ENCODE results near the gene CYP19A1. TPM values are rescaled to one million over a fixed set of nuclear protein-coding genes. Genes with fewer than 3 reads are reported as not detected.

Gene CYP19A1
- total and polyA plus RNA-seq, 10 of the 15 experiments (the other 5 are each of a cell fraction or from before 2014, with no cell fraction given) = 0.08 to 1.8 (median 0.70) TPM

DNA sequence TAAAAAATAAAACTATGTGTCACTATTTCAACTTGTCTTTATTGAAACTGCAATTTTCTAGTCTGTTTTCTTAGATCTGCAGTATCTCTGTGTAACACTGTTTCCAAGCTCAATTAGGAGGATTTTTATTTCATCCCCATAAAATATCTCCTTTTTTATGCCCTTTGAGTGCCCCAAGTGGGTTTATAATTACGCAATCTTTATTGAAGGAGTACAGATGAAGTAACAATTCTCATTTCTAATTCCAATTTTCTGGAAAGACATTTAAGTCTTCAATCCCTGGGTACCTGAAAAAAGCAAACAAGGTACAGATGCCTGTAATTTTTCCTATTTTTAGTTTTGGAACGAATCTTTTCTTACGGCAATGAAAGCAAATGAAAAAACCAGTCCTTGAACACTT is 61.3 kb downstream of the CYP19A1 start (continued):
- TF ChIP-seq, protein P1, sequence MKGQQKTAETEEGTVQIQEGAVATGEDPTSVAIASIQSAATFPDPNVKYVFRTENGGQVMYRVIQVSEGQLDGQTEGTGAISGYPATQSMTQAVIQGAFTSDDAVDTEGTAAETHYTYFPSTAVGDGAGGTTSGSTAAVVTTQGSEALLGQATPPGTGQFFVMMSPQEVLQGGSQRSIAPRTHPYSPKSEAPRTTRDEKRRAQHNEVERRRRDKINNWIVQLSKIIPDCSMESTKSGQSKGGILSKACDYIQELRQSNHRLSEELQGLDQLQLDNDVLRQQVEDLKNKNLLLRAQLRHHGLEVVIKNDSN (IDR thresholded peaks at IDR 0.05; ENCODE audit: borderline replicate concordance, extremely low read length, insufficient read depth, low read depth, low read length) = no peak
- TF ChIP-seq, protein P2, sequence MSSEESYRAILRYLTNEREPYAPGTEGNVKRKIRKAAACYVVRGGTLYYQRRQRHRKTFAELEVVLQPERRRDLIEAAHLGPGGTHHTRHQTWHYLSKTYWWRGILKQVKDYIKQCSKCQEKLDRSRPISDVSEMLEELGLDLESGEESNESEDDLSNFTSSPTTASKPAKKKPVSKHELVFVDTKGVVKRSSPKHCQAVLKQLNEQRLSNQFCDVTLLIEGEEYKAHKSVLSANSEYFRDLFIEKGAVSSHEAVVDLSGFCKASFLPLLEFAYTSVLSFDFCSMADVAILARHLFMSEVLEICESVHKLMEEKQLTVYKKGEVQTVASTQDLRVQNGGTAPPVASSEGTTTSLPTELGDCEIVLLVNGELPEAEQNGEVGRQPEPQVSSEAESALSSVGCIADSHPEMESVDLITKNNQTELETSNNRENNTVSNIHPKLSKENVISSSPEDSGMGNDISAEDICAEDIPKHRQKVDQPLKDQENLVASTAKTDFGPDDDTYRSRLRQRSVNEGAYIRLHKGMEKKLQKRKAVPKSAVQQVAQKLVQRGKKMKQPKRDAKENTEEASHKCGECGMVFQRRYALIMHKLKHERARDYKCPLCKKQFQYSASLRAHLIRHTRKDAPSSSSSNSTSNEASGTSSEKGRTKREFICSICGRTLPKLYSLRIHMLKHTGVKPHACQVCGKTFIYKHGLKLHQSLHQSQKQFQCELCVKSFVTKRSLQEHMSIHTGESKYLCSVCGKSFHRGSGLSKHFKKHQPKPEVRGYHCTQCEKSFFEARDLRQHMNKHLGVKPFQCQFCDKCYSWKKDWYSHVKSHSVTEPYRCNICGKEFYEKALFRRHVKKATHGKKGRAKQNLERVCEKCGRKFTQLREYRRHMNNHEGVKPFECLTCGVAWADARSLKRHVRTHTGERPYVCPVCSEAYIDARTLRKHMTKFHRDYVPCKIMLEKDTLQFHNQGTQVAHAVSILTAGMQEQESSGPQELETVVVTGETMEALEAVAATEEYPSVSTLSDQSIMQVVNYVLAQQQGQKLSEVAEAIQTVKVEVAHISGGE (CRISPR knock-in tag; IDR thresholded peaks at IDR 0.05) = no peak
- TF ChIP-seq PAX8 (IDR thresholded peaks at IDR 0.05) = no peak

DNA sequence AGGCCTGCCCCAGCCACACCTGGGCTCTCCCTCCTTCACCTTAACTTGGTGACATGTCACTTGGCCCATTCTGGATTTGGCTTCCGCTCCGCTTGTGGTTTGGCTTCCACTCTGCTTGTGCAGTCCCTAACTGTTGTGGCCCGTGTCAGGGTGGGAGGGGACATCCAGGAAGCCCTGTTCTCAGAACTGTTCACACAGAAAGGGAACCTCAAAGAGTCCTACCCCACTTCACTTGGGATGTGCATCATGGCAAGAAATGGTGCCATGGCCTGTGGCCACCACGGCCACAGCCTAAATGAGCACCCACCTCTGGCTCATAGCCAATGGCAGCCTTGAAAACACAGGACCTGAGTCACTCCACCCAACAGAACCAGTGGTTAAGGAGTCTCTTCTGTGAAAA is 63.4 kb downstream of the CYP19A1 start:
- no peak for FAIRE-seq
- in situ Hi-C loops (cut with MboI) (no loop called here), intact Hi-C loops (cut with micrococcal nuclease; ENCODE audit: unreplicated experiment) (no loop called here)
- ChIA-PET RAD21 (ENCODE audit: unreplicated experiment) (no interaction called here), SMC1A (ENCODE audit: uncharacterized antibody, unreplicated experiment) (no interaction called here), CTCF (no interaction called here), POLR2A (no interaction called here)
- Histone ChIP-seq H3K27me3 (replicated peaks in 1 of 2; ENCODE audit: control insufficient read depth in 2 of 2, insufficient read depth in 2 of 2, low read length in 1 of 2) (peaks cover 0 to 3% of the 10 kb centered on the region in 2 experiments; a peak in 2 of 4 replicates), H4K20me1 (ENCODE audit: control insufficient read depth, insufficient read depth) (no peaks in the 10 kb centered on the region; the same call in 1 of the 2 replicates), H3K79me2 (ENCODE audit: control insufficient read depth, insufficient read depth, low read length) (no peaks in the 10 kb centered on the region), H3K4me2 (ENCODE audit: control insufficient read depth, insufficient read depth) (no peak overlapping the region), H3K36me3 (ENCODE audit: control insufficient read depth in 2 of 2, insufficient read depth in 2 of 2, low read length in 1 of 2) (no peaks in the 10 kb centered on the region), H3K9me3 (replicated peaks; ENCODE audit: control insufficient read depth, insufficient read depth, low read length) (no peaks in the 10 kb centered on the region), H3K27ac (ENCODE audit: control insufficient read depth, insufficient read depth) (no peak overlapping the region), H2AFZ (ENCODE audit: control insufficient read depth, low read depth, low read length) (no peak overlapping the region), H3K9ac (ENCODE audit: control insufficient read depth, insufficient read depth, low read length) (no peak overlapping the region), H3K4me1 (ENCODE audit: control insufficient read depth, insufficient read depth, low read length) (no peaks in the 10 kb centered on the region), H3K4me3 (no peak overlapping the region)
- ATAC-seq = no peak
- TF ChIP-seq PML (IDR thresholded peaks at IDR 0.05; ENCODE audit: low read length) (no peak), ESRRA (IDR thresholded peaks at IDR 0.05; ENCODE audit: low read length) (no peak), CBFB (IDR thresholded peaks at IDR 0.05; ENCODE audit: low read depth) (no peak)
- TF ChIP-seq, protein P3, sequence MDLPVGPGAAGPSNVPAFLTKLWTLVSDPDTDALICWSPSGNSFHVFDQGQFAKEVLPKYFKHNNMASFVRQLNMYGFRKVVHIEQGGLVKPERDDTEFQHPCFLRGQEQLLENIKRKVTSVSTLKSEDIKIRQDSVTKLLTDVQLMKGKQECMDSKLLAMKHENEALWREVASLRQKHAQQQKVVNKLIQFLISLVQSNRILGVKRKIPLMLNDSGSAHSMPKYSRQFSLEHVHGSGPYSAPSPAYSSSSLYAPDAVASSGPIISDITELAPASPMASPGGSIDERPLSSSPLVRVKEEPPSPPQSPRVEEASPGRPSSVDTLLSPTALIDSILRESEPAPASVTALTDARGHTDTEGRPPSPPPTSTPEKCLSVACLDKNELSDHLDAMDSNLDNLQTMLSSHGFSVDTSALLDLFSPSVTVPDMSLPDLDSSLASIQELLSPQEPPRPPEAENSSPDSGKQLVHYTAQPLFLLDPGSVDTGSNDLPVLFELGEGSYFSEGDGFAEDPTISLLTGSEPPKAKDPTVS (IDR thresholded peaks at IDR 0.05; ENCODE audit: low read depth, low read length) = no peak
- WGBS (ENCODE audit: insufficient coverage, insufficient replicate concordance, low lambda C conversion rate, missing lambda C conversion rate) = 43% methylated on average over 4 of the region's 4 CpGs
- no TSS peak for BruUV-seq (replicated peaks)
- no peak for DNase-seq (ENCODE audit: low read depth, low spot score)
